SK-N-SH (cell line): ENCODE data around the gene MARF1.

ENCODE experiments used
- CHD2 ChIP-seq: fragments of 150-350 bp; IDR thresholded peaks from 2 replicates; pipeline ENCODE4 v1.6.1; 2018; ENCODE audit warnings: low read length; ENCODE audit not compliant: partially characterized antibody
- CTCF ChIP-seq: fragments of 200-600 bp; sonication (generic); IDR thresholded peaks from 2 replicates; pipeline ENCODE4 v1.6.1; 2017; ENCODE audit warnings: antibody characterized with exemption, mild to moderate bottlenecking, moderate library complexity
- EP300 ChIP-seq, 2 experiments: IDR thresholded peaks; 2 replicates each; pipeline versions ENCODE4 v1.4.0 to v1.6.1; 2012; ENCODE audit warnings: borderline replicate concordance in 1 of 2, low read depth in 1 of 2, low read length in 1 of 2
- GABPA ChIP-seq: IDR thresholded peaks from 2 replicates; pipeline ENCODE4 v1.4.0; 2012; ENCODE audit warnings: low read depth, mild to moderate bottlenecking
- IRF3 ChIP-seq: fragments of 150-350 bp; IDR thresholded peaks from 2 replicates; pipeline ENCODE4 v1.6.1; 2016; ENCODE audit warnings: mild to moderate bottlenecking, low read depth, low read length
- POLR2AphosphoS5 ChIP-seq: IDR thresholded peaks from 2 replicates; pipeline ENCODE4 v1.6.1; 2012; ENCODE audit warnings: low read depth, low read length
- RAD21 ChIP-seq: IDR thresholded peaks from 2 replicates; pipeline ENCODE4 v1.6.1; 2012; ENCODE audit warnings: mild to moderate bottlenecking, low read length
- RCOR1 ChIP-seq: fragments of 150-350 bp; IDR thresholded peaks from 2 replicates; pipeline ENCODE4 v1.6.1; 2017; ENCODE audit warnings: antibody characterized with exemption, low read length
- SIN3A ChIP-seq: IDR thresholded peaks from 2 replicates; pipeline ENCODE4 v1.6.1; 2012; ENCODE audit warnings: low read depth, mild to moderate bottlenecking, low read length, moderate library complexity, borderline replicate concordance
- TAF1 ChIP-seq: IDR thresholded peaks from 2 replicates; pipeline ENCODE4 v1.6.1; 2012; ENCODE audit warnings: low read depth, mild to moderate bottlenecking, low read length, moderate library complexity, borderline replicate concordance
- TCF12 ChIP-seq: IDR thresholded peaks from 2 replicates; pipeline ENCODE4 v1.4.0; 2012
- TF ChIP-seq, protein P1 (sequence below): IDR thresholded peaks from 2 replicates; pipeline ENCODE4 v1.4.0; 2012; ENCODE audit warnings: low read depth, borderline replicate concordance

- TF ChIP-seq RCOR1, result no peak
- no peak for TF ChIP-seq CTCF
- TF ChIP-seq RAD21, result no peak
- no peak for TF ChIP-seq TCF12
- TF ChIP-seq EP300 (IDR thresholded peaks at IDR 0.05; ENCODE audit: borderline replicate concordance in 1 of 2, low read depth in 1 of 2, low read length in 1 of 2), result no peak
- no peak for TF ChIP-seq TAF1
- TF ChIP-seq POLR2AphosphoS5, result no peak
- TF ChIP-seq CHD2, result no peak
- no peak for TF ChIP-seq SIN3A
- TF ChIP-seq, protein P1, sequence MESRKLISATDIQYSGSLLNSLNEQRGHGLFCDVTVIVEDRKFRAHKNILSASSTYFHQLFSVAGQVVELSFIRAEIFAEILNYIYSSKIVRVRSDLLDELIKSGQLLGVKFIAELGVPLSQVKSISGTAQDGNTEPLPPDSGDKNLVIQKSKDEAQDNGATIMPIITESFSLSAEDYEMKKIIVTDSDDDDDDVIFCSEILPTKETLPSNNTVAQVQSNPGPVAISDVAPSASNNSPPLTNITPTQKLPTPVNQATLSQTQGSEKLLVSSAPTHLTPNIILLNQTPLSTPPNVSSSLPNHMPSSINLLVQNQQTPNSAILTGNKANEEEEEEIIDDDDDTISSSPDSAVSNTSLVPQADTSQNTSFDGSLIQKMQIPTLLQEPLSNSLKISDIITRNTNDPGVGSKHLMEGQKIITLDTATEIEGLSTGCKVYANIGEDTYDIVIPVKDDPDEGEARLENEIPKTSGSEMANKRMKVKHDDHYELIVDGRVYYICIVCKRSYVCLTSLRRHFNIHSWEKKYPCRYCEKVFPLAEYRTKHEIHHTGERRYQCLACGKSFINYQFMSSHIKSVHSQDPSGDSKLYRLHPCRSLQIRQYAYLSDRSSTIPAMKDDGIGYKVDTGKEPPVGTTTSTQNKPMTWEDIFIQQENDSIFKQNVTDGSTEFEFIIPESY, result no peak
- no peak for TF ChIP-seq IRF3
- no peak for TF ChIP-seq GABPA
Observed at GRCh38 chr16:15557258-15557657, 85.7 kb downstream of the MARF1 start.
